Ovary (tissue), 9 donors: Measurements from ENCODE around the gene ERP27. TPM values are rescaled to one million over a fixed set of nuclear protein-coding genes. Genes with fewer than 3 reads are reported as not detected.

ENCODE experiments used
- DNase-seq, 5 donors: peaks; one replicate each; pipeline ENCODE4 v3.0.0-alpha.2; 2019 to 2020
- H3K27ac ChIP-seq, 2 donors: fragments of 200-600 bp; one replicate each; pipeline versions ENCODE4 v1.5.1 to v1.8.0; 2019 to 2022
- H3K27me3 ChIP-seq: fragments of 200-600 bp; one replicate; pipeline ENCODE4 v1.8.0; 2022
- H3K36me3 ChIP-seq: fragments of 200-600 bp; sonication (generic); one replicate; pipeline ENCODE4 v1.5.1; 2019
- H3K4me1 ChIP-seq: one replicate; pipeline ENCODE4 v1.8.1; 2013; ENCODE audit warnings: mild to moderate bottlenecking, moderate library complexity; ENCODE audit not compliant: insufficient read depth
- H3K4me3 ChIP-seq: fragments of 200-600 bp; sonication (generic); one replicate; pipeline ENCODE4 v1.5.1; 2017
- H3K9me3 ChIP-seq, 2 donors: fragments of 200-600 bp in 1 of 2; sonication (generic) in 1 of 2; one replicate each; pipeline versions ENCODE4 v1.5.1 to v1.8.1; 2013 to 2019; ENCODE audit warnings: mild to moderate bottlenecking in 1 of 2, moderate library complexity in 1 of 2
- EP300 ChIP-seq: sonication (generic); formaldehyde crosslinking; IDR thresholded peaks from one replicate; pipeline ENCODE4 v1.6.1; 2017; ENCODE audit warnings: antibody characterized with exemption
- POLR2A ChIP-seq: fragments of 450-650 bp; IDR thresholded peaks from one replicate; pipeline ENCODE4 v1.6.1; 2017; ENCODE audit warnings: antibody characterized with exemption, mild to moderate bottlenecking, moderate library complexity
- WGBS, 3 donors: extraction: QIAGEN DNeasy Blood & Tissue Kit in 1 of 3; methylation state at CpG; one replicate each; pipeline versions ENCODE4 v1.1.5 to v1.1.7; 2013 to 2017; 5-methylcytosine and 5-hydroxymethylcytosine counted together
- intact Hi-C, 4 donors: fragments of 100-400 bp; cut with DNase I; formaldehyde crosslinking; loops; one replicate each; pipeline versions ENCODE4 v1.11.0 to v1.15.1; 2022 to 2023
- polyA plus RNA-seq, 2 donors: library from polyadenylated mRNA; stranded (reverse); fragments of 200-250 nt in 1 of 2; fragments of 350-450 nt in 1 of 2; fragmentation: Illumina TruSeq in 1 of 2; extraction: RNeasy Lipid Tissue Mini Kit (QIAGEN cat#74804) in 1 of 2; gene quantifications; one replicate each; pipeline ENCODE4 v1.2.3, GENCODE V29; 2013 to 2014
- total RNA-seq, 7 donors: library from RNA; depleted of rRNA in 2 of 7; stranded (reverse); fragments of >200 nt in 2 of 7; fragmentation: NEBNext Ultra II Directional in 3 of 7; extraction: Animal tissue kit (Norgen Biotek cat#: 25700) in 3 of 7; gene quantifications; one replicate each; pipeline versions ENCODE4 v1.1.0 to v1.2.4, GENCODE V29; 2016 to 2023
- TF ChIP-seq, protein P1 (sequence below), 3 donors: fragments of 450-650 bp in 2 of 3; fragments of 200-600 bp in 1 of 3; IDR thresholded peaks; one replicate each; pipeline versions ENCODE4 v1.5.1 to v1.8.0; 2016 to 2022; ENCODE audit warnings: antibody characterized with exemption in 3 of 3, mild to moderate bottlenecking in 1 of 3
- donor health status: DM: no; HTN: no; CAD: no; lungs with moderate emphysema.
- donor health status: DM: no; HTN: no; CAD: no.
- donor health status: Bipolar disorder and iron deficiency.
- donor health status: DM: yes; HTN: yes; CAD: no.
- donor health status: DM: no; HTN: no; CAD: no.
- donor health status: DM: yes; HTN: yes; CAD: no.

Gene ERP27
- total and polyA plus RNA-seq, 9 donors: 0.35 to 83.8 (median 1.9) TPM; not detected in 1

- 75 to 77% (median 76%) methylated on average over 2 of the region's 2 CpGs for WGBS, 3 donors
- Histone ChIP-seq H3K4me3 (no peak overlapping the region), H3K27me3 (no peaks in the 10 kb centered on the region), H3K9me3 (no peaks in the 10 kb centered on the region), H3K4me1 (no peaks in the 10 kb centered on the region), H3K27ac (no peak overlapping the region), H3K36me3 (no peaks in the 10 kb centered on the region)
- TF ChIP-seq, protein P1, sequence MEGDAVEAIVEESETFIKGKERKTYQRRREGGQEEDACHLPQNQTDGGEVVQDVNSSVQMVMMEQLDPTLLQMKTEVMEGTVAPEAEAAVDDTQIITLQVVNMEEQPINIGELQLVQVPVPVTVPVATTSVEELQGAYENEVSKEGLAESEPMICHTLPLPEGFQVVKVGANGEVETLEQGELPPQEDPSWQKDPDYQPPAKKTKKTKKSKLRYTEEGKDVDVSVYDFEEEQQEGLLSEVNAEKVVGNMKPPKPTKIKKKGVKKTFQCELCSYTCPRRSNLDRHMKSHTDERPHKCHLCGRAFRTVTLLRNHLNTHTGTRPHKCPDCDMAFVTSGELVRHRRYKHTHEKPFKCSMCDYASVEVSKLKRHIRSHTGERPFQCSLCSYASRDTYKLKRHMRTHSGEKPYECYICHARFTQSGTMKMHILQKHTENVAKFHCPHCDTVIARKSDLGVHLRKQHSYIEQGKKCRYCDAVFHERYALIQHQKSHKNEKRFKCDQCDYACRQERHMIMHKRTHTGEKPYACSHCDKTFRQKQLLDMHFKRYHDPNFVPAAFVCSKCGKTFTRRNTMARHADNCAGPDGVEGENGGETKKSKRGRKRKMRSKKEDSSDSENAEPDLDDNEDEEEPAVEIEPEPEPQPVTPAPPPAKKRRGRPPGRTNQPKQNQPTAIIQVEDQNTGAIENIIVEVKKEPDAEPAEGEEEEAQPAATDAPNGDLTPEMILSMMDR (IDR thresholded peaks at IDR 0.05): no peak
- TF ChIP-seq EP300 (no peak), POLR2A (no peak)
- no peak for DNase-seq
- intact Hi-C loops: no loop called here
Observed at GRCh38 chr12:14915736-14916135, 22.6 kb downstream of the ERP27 start.

DNA sequence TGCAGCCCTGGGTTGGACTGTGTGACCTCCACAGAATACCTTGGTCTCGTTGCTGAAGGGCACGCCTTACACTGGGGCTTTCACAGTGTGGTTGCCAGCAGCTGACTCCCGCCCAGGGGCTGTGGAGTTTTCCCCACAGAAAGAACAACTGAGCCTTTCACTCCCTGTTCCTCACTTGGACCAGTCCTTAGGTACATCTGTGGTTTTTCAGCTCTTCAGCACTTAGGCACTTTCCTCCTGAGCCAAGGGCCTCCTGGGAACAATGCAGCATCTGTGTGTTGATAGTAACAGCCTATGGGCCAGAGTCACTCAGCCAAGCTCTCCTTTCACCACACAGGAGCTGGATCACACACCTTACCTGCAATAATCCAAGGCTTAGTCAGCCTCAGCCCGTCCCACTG lies 25.0 kb downstream of the ERP27 start:
- Histone ChIP-seq H3K27me3 (no peaks in the 10 kb centered on the region), H3K27ac (no peak overlapping the region), H3K36me3 (no peaks in the 10 kb centered on the region), H3K4me1 (no peaks in the 10 kb centered on the region), H3K4me3 (no peak overlapping the region), H3K9me3 (no peaks in the 10 kb centered on the region)
- DNase-seq: no peak
- TF ChIP-seq EP300 (no peak), POLR2A (no peak)
- TF ChIP-seq, protein P1 (IDR thresholded peaks at IDR 0.05): no peak
- intact Hi-C loops: no loop called here
- WGBS, 3 donors: 67 to 80% (median 69%) methylated on average over 4 of the region's 4 CpGs

GRCh38 chr12:14911131-14911530 lies 27.2 kb downstream of the ERP27 start:
- Histone ChIP-seq H3K4me1 (no peaks in the 10 kb centered on the region), H3K36me3 (no peaks in the 10 kb centered on the region), H3K9me3 (no peaks in the 10 kb centered on the region), H3K27me3 (no peaks in the 10 kb centered on the region), H3K4me3 (no peak overlapping the region), H3K27ac (no peak overlapping the region)
- 34 to 89% (median 71%) methylated on average over 2 of the region's 2 CpGs for WGBS, 3 donors
- no peak for DNase-seq
- intact Hi-C loops: no loop called here
- TF ChIP-seq, protein P1 (IDR thresholded peaks at IDR 0.05): no peak
- TF ChIP-seq EP300 (no peak), POLR2A (no peak)

GRCh38 chr12:14910090-14910915 lies 28.0 kb downstream of the ERP27 start:
- H3K4me1 ChIP-seq: no peaks in the 10 kb centered on the region
- TF ChIP-seq POLR2A (no peak), EP300 (no peak)
- TF ChIP-seq, protein P1 (IDR thresholded peaks at IDR 0.05): no peak
- no peak overlapping the region for H3K4me3 ChIP-seq
- no peaks in the 10 kb centered on the region for H3K36me3 ChIP-seq
- no peaks in the 10 kb centered on the region for H3K27me3 ChIP-seq
- intact Hi-C loops: no loop called here
- no peak for DNase-seq
- 64 to 76% (median 71%) methylated on average over 5 of the region's 5 CpGs for WGBS, 3 donors
- H3K27ac ChIP-seq: no peak overlapping the region
- H3K9me3 ChIP-seq: no peaks in the 10 kb centered on the region
